Endodermal cell (in vitro differentiated cells): ENCODE measurements around the gene N4BP2L2. TPM values are rescaled to one million over a fixed set of nuclear protein-coding genes. Genes with fewer than 3 reads are reported as not detected.

ENCODE experiments used
- DNase-seq: peaks from one replicate; pipeline ENCODE4 v3.0.0-alpha.2; 2017
- H3K27ac ChIP-seq: 2 replicates; pipeline ENCODE4 v1.5.1; 2013; ENCODE audit warnings: mild to moderate bottlenecking, low read depth, low read length, moderate library complexity
- H3K27me3 ChIP-seq: 2 replicates; pipeline ENCODE4 v1.6.1; 2013; ENCODE audit warnings: mild to moderate bottlenecking, low read length, moderate library complexity; ENCODE audit not compliant: insufficient read depth, control insufficient read depth, poor library complexity, severe bottlenecking
- H3K36me3 ChIP-seq: 2 replicates; pipeline ENCODE4 v1.7.0; 2013; ENCODE audit warnings: mild to moderate bottlenecking, low read length, moderate library complexity; ENCODE audit not compliant: control insufficient read depth, insufficient read depth
- H3K4me1 ChIP-seq: one replicate; pipeline ENCODE4 v1.7.0; 2013; ENCODE audit warnings: low read length; ENCODE audit not compliant: control insufficient read depth, insufficient read depth
- H3K4me3 ChIP-seq: 2 replicates; pipeline ENCODE4 v1.5.1; 2013; ENCODE audit warnings: mild to moderate bottlenecking, low read length, moderate library complexity
- H3K9ac ChIP-seq: 2 replicates; pipeline ENCODE4 v1.6.1; 2013; ENCODE audit warnings: mild to moderate bottlenecking, low read length, moderate library complexity; ENCODE audit not compliant: poor library complexity, severe bottlenecking; ENCODE audit errors: extremely low read depth
- H3K9me3 ChIP-seq: 2 replicates; pipeline ENCODE4 v1.6.1; 2013; ENCODE audit warnings: mild to moderate bottlenecking, low read length, moderate library complexity; ENCODE audit not compliant: control insufficient read depth
- H3K27ac Mint-ChIP-seq: 2 replicates; pipeline ENCODE4 v1.8.0; 2020; ENCODE audit warnings: mixed read lengths
- H3K27me3 Mint-ChIP-seq: 2 replicates; pipeline ENCODE4 v1.8.0; 2021; ENCODE audit warnings: mild to moderate bottlenecking, mixed read lengths; ENCODE audit not compliant: insufficient read depth
- H3K36me3 Mint-ChIP-seq: 2 replicates; pipeline ENCODE4 v1.8.0; 2020; ENCODE audit warnings: low read depth, mixed read lengths
- H3K4me1 Mint-ChIP-seq: 2 replicates; pipeline ENCODE4 v1.8.0; 2020; ENCODE audit warnings: mixed read lengths
- H3K4me3 Mint-ChIP-seq: 2 replicates; pipeline ENCODE4 v1.8.0; 2020; ENCODE audit warnings: mild to moderate bottlenecking, moderate library complexity, mixed read lengths
- H3K9me3 Mint-ChIP-seq: 2 replicates; pipeline ENCODE4 v1.8.0; 2020; ENCODE audit warnings: mild to moderate bottlenecking, mixed read lengths
- CTCF ChIP-seq: fragments of 200-600 bp; sonication (generic); conservative IDR thresholded peaks from 2 replicates; pipeline ENCODE4 v1.5.0; 2021; ENCODE audit warnings: antibody characterized with exemption, mild to moderate bottlenecking
- WGBS, 2 experiments: methylation state at CpG; one replicate each; pipeline versions ENCODE4 v1.1.5 to v1.1.7; 2013; ENCODE audit warnings: missing lambda C conversion rate in 2 of 2, mixed read lengths in 1 of 2; ENCODE audit not compliant: insufficient coverage in 1 of 2, insufficient read length in 1 of 2; 5-methylcytosine and 5-hydroxymethylcytosine counted together
- total RNA-seq, 2 donors: library from RNA; stranded (reverse); fragmentation: NEBNext Ultra II Directional in 1 of 2; extraction: Animal tissue kit (Norgen Biotek cat#: 25700) in 1 of 2; gene quantifications; 2 replicates in 1 of 2; 3 replicates in 1 of 2; pipeline ENCODE4 v1.2.1, GENCODE V29; 2021

Gene N4BP2L2
- total RNA-seq, 2 donors from 2014 or later: 70.4 to 92.8 TPM

- TF ChIP-seq CTCF: no peak
- Mint-ChIP-seq H3K36me3 (no peaks in the 10 kb centered on the region), H3K4me1 (no peaks in the 10 kb centered on the region), H3K9me3 (peaks cover 2% of the 10 kb centered on the region), H3K27me3 (peaks cover 2% of the 10 kb centered on the region), H3K27ac (no peak overlapping the region), H3K4me3 (no peak overlapping the region)
- Histone ChIP-seq H3K36me3 (no peaks in the 10 kb centered on the region), H3K4me3 (no peak overlapping the region), H3K4me1 (no peaks in the 10 kb centered on the region), H3K9ac (no peak overlapping the region), H3K9me3 (peaks cover 4% of the 10 kb centered on the region), H3K27ac (no peak overlapping the region), H3K27me3 (no peaks in the 10 kb centered on the region)
- no peak for DNase-seq
- WGBS, 2 experiments: 80% methylated on average over 1 of the region's 2 CpGs; no CpG with 5 or more reads in 1 of the 2 experiments
Measured at GRCh38 chr13:32555613-32556012, 17.0 kb upstream of the N4BP2L2 start.

GRCh38 chr13:32553720-32554119 lies 15.1 kb upstream of the N4BP2L2 start:
- H3K4me1 Mint-ChIP-seq: no peaks in the 10 kb centered on the region
- Histone ChIP-seq H3K27me3 (no peaks in the 10 kb centered on the region), H3K4me3 (no peak overlapping the region), H3K36me3 (no peaks in the 10 kb centered on the region), H3K9me3 (no peaks in the 10 kb centered on the region), H3K4me1 (no peaks in the 10 kb centered on the region), H3K27ac (no peak overlapping the region), H3K9ac (no peak overlapping the region)
- H3K9me3 Mint-ChIP-seq: no peaks in the 10 kb centered on the region
- 86 to 93% methylated on average over 1 of the region's 1 CpG for WGBS, 2 experiments
- DNase-seq: no peak
- H3K27ac Mint-ChIP-seq: no peak overlapping the region
- no peak for TF ChIP-seq CTCF
- no peaks in the 10 kb centered on the region for H3K36me3 Mint-ChIP-seq
- no peak overlapping the region for H3K4me3 Mint-ChIP-seq
- peaks cover 2% of the 10 kb centered on the region for H3K27me3 Mint-ChIP-seq

- no peaks in the 10 kb centered on the region for H3K36me3 ChIP-seq
- H3K27ac ChIP-seq: no peak overlapping the region
- no peak overlapping the region for H3K4me3 Mint-ChIP-seq
- WGBS, 2 experiments: 90 to 100% methylated on average over 2 to 3 of the region's 3 CpGs
- DNase-seq: no peak
- H3K9me3 Mint-ChIP-seq: no peaks in the 10 kb centered on the region
- H3K9ac ChIP-seq: no peak overlapping the region
- H3K4me1 ChIP-seq: no peaks in the 10 kb centered on the region
- H3K27ac Mint-ChIP-seq: no peak overlapping the region
- H3K36me3 Mint-ChIP-seq: no peaks in the 10 kb centered on the region
- H3K27me3 Mint-ChIP-seq: peaks cover 4% of the 10 kb centered on the region
- no peaks in the 10 kb centered on the region for H3K4me1 Mint-ChIP-seq
- H3K9me3 ChIP-seq: no peaks in the 10 kb centered on the region
- no peak overlapping the region for H3K4me3 ChIP-seq
- H3K27me3 ChIP-seq: no peaks in the 10 kb centered on the region
- TF ChIP-seq CTCF: no peak
Measured at GRCh38 chr13:32549788-32550187, 11.2 kb upstream of the N4BP2L2 start.
